MG63 (cell line): ENCODE measurements around the gene ATE1. TPM values are rescaled to one million over a fixed set of nuclear protein-coding genes. Genes with fewer than 3 reads are reported as not detected.
"Not testable (repeated sequence)": the region's sequence is repeated elsewhere in the genome, so short reads cannot be mapped to it uniquely, and the experiment has no call there.

Experiments
- DNase-seq: peaks from one replicate; pipeline ENCODE4 v3.0.0-alpha.2; 2020
- H3K27me3 ChIP-seq: fragments of 250-450 bp; sonication (Bioruptor Pico); 2 replicates; pipeline ENCODE4 v1.5.1; 2020; ENCODE audit warnings: mild to moderate bottlenecking, moderate library complexity
- H3K36me3 ChIP-seq: fragments of 250-450 bp; sonication (Bioruptor Pico); 2 replicates; pipeline ENCODE4 v1.5.1; 2020; ENCODE audit warnings: mild to moderate bottlenecking, moderate library complexity
- H3K4me3 ChIP-seq: fragments of 250-450 bp; sonication (Bioruptor Pico); 2 replicates; pipeline ENCODE4 v1.5.1; 2020; ENCODE audit warnings: mild to moderate bottlenecking, moderate library complexity
- H3K9me3 ChIP-seq: fragments of 250-450 bp; sonication (Bioruptor Pico); 2 replicates; pipeline ENCODE4 v1.5.1; 2020; ENCODE audit warnings: mild to moderate bottlenecking, moderate library complexity
- total RNA-seq: library from RNA; depleted of rRNA; stranded (reverse); fragments of >200 nt; shearing (Covaris generic); gene quantifications from 2 replicates; pipeline ENCODE4 v1.2.3, GENCODE V29; 2014; ENCODE audit warnings: low replicate concordance

ATE1 gene
- total RNA-seq, 1 experiment from 2014 or later: 21.5 TPM

GRCh38 chr10:121831777-121832176 lies 96.1 kb downstream of the ATE1 start:
- Histone ChIP-seq H3K4me3 (no peak overlapping the region), H3K27me3 (no peaks in the 10 kb centered on the region), H3K36me3 (no peaks in the 10 kb centered on the region; the same call in none of the 2 replicates), H3K9me3 (no peaks in the 10 kb centered on the region)
- DNase-seq: no peak

- DNase-seq: no peak
- H3K9me3 ChIP-seq: no peaks in the 10 kb centered on the region
- H3K27me3 ChIP-seq: no peaks in the 10 kb centered on the region
- no peaks in the 10 kb centered on the region; the same call in none of the 2 replicates for H3K36me3 ChIP-seq
- H3K4me3 ChIP-seq: no peak overlapping the region
Observed at GRCh38 chr10:121831237-121831636, 96.6 kb downstream of the ATE1 start.

GRCh38 chr10:121830101-121830500 lies 97.7 kb downstream of the ATE1 start:
- no peak for DNase-seq
- H3K27me3 ChIP-seq: no peaks in the 10 kb centered on the region
- no peak overlapping the region for H3K4me3 ChIP-seq
- H3K9me3 ChIP-seq: no peaks in the 10 kb centered on the region
- H3K36me3 ChIP-seq: no peaks in the 10 kb centered on the region; the same call in none of the 2 replicates

GRCh38 chr10:121828045-121828444 lies 99.8 kb downstream of the ATE1 start:
- no peaks in the 10 kb centered on the region for H3K9me3 ChIP-seq
- H3K4me3 ChIP-seq: no peak overlapping the region
- no peaks in the 10 kb centered on the region for H3K27me3 ChIP-seq
- no peak for DNase-seq
- H3K36me3 ChIP-seq: peaks cover 3% of the 10 kb centered on the region; the same call in 1 of the 2 replicates

- not testable (repeated sequence) for H3K9me3 ChIP-seq, H3K36me3 ChIP-seq, DNase-seq, H3K27me3 ChIP-seq, H3K4me3 ChIP-seq
Observed at GRCh38 chr10:121826773-121827172, 101.1 kb downstream of the ATE1 start.

- H3K36me3 ChIP-seq: peaks cover 3% of the 10 kb centered on the region; the same call in 1 of the 2 replicates
- H3K27me3 ChIP-seq: no peaks in the 10 kb centered on the region
- H3K9me3 ChIP-seq: no peaks in the 10 kb centered on the region
- DNase-seq: no peak
- no peak overlapping the region for H3K4me3 ChIP-seq
Observed at GRCh38 chr10:121823993-121824463, 103.8 kb downstream of the ATE1 start.

GRCh38 chr10:121822724-121823123 lies 105.1 kb downstream of the ATE1 start:
- DNase-seq: no peak
- H3K36me3 ChIP-seq: 0 out of 2 replicates have a peak, but pooled peaks cover 3% of the 10 kb centered on the region

GRCh38 chr10:121822180-121822579 lies 105.7 kb downstream of the ATE1 start:
- Histone ChIP-seq H3K27me3 (no peaks in the 10 kb centered on the region), H3K36me3 (0 out of 2 replicates have a peak, but pooled peaks cover 3% of the 10 kb centered on the region), H3K4me3 (no peak overlapping the region), H3K9me3 (no peaks in the 10 kb centered on the region)
- no peak for DNase-seq

More at GRCh38 chr10:121822724-121823123, 105.1 kb downstream of the ATE1 start:
- no peaks in the 10 kb centered on the region for H3K9me3 ChIP-seq
- no peaks in the 10 kb centered on the region for H3K27me3 ChIP-seq
- H3K4me3 ChIP-seq: no peak overlapping the region

GRCh38 chr10:121819049-121819448 lies 108.8 kb downstream of the ATE1 start:
- Histone ChIP-seq H3K27me3 (no peaks in the 10 kb centered on the region), H3K9me3 (no peaks in the 10 kb centered on the region), H3K4me3 (no peak overlapping the region), H3K36me3 (0 out of 2 replicates have a peak, but pooled peaks cover 3% of the 10 kb centered on the region)
- no peak for DNase-seq

- H3K36me3 ChIP-seq: 0 out of 2 replicates have a peak, but pooled peaks cover 3% of the 10 kb centered on the region
- no peak for DNase-seq
- no peaks in the 10 kb centered on the region for H3K9me3 ChIP-seq
- H3K4me3 ChIP-seq: no peak overlapping the region
- H3K27me3 ChIP-seq: no peaks in the 10 kb centered on the region
Observed at GRCh38 chr10:121818599-121818998, 109.2 kb downstream of the ATE1 start.

GRCh38 chr10:121816197-121816596 lies 111.6 kb downstream of the ATE1 start:
- DNase-seq: no peak
- no peaks in the 10 kb centered on the region for H3K36me3 ChIP-seq
- H3K27me3 ChIP-seq: no peaks in the 10 kb centered on the region
- no peak overlapping the region for H3K4me3 ChIP-seq
- no peaks in the 10 kb centered on the region for H3K9me3 ChIP-seq

- H3K36me3 ChIP-seq: no peaks in the 10 kb centered on the region
- DNase-seq: no peak
- H3K27me3 ChIP-seq: no peaks in the 10 kb centered on the region
- H3K9me3 ChIP-seq: no peaks in the 10 kb centered on the region
- no peak overlapping the region for H3K4me3 ChIP-seq
Observed at GRCh38 chr10:121813857-121814256, 114.0 kb downstream of the ATE1 start.

GRCh38 chr10:121813211-121813815 lies 114.5 kb downstream of the ATE1 start:
- no peak for DNase-seq
- no peaks in the 10 kb centered on the region for H3K9me3 ChIP-seq
- H3K4me3 ChIP-seq: no peak overlapping the region
- H3K36me3 ChIP-seq: no peaks in the 10 kb centered on the region
- no peaks in the 10 kb centered on the region for H3K27me3 ChIP-seq

GRCh38 chr10:121812031-121812430 lies 115.8 kb downstream of the ATE1 start:
- Histone ChIP-seq H3K36me3 (no peaks in the 10 kb centered on the region), H3K4me3 (no peak overlapping the region), H3K9me3 (no peaks in the 10 kb centered on the region), H3K27me3 (no peaks in the 10 kb centered on the region)
- DNase-seq: no peak

- H3K4me3 ChIP-seq: no peak overlapping the region
- no peaks in the 10 kb centered on the region for H3K27me3 ChIP-seq
- no peaks in the 10 kb centered on the region for H3K9me3 ChIP-seq
- H3K36me3 ChIP-seq: no peaks in the 10 kb centered on the region
- DNase-seq: no peak
Observed at GRCh38 chr10:121811386-121811785, 116.4 kb downstream of the ATE1 start.

GRCh38 chr10:121808835-121809234 lies 119.0 kb downstream of the ATE1 start:
- no peaks in the 10 kb centered on the region for H3K36me3 ChIP-seq
- no peak overlapping the region for H3K4me3 ChIP-seq
- DNase-seq: no peak
- H3K9me3 ChIP-seq: no peaks in the 10 kb centered on the region
- H3K27me3 ChIP-seq: no peaks in the 10 kb centered on the region

- peak; percentile 68 for DNase-seq
- H3K27me3 ChIP-seq: no peaks in the 10 kb centered on the region
Observed at GRCh38 chr10:121804460-121804859, 123.4 kb downstream of the ATE1 start.

GRCh38 chr10:121803611-121804010 lies 124.2 kb downstream of the ATE1 start:
- no peaks in the 10 kb centered on the region for H3K36me3 ChIP-seq
- H3K27me3 ChIP-seq: no peaks in the 10 kb centered on the region
- H3K9me3 ChIP-seq: no peaks in the 10 kb centered on the region
- no peak overlapping the region for H3K4me3 ChIP-seq
- no peak for DNase-seq

More at GRCh38 chr10:121804460-121804859, 123.4 kb downstream of the ATE1 start:
- Histone ChIP-seq H3K9me3 (no peaks in the 10 kb centered on the region), H3K4me3 (no peak overlapping the region), H3K36me3 (no peaks in the 10 kb centered on the region)
